GM21423 (cell line): ENCODE results near the gene SCIMP.
A peak's percentile ranks its signal among the peaks of the same experiment; 100 is the strongest.
"Not testable (repeated sequence)": the region's sequence is repeated elsewhere in the genome, so short reads cannot be mapped to it uniquely, and the experiment has no call there.

ENCODE experiments used
- ATAC-seq: cut with Tn5 transposase; IDR thresholded peaks from one replicate; pipeline ENCODE4 v1.9.1; 2021; ENCODE audit warnings: mild to moderate bottlenecking, moderate library complexity; ENCODE audit not compliant: unreplicated experiment

SCIMP gene

GRCh38 chr17:5238333-5238732, 3.7 kb upstream of the SCIMP start:
- ATAC-seq: no peak

DNA sequence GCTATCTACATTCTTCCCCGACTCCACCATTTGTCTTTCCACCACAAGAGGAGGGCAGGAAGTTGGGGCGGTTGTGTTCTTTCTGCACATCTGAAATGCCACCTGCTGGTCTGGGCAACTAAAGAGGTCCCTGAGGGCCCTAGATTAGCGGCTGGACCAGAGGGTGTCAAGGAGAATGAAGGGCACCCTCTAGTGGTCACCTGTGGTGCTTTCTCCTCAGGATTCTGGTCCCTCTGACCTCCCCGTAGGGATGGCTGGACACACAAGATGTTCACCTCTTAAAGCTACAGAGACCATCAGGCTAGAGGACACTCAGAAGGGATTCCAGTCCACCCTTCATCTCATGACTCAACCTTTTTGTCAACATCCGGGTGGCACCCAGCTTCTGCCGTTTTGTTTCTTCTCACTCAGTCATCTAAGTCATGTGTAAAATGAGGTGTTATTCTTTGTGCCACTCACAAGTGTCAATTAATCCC, 2.9 kb upstream of the SCIMP start:
- ATAC-seq: no peak

DNA sequence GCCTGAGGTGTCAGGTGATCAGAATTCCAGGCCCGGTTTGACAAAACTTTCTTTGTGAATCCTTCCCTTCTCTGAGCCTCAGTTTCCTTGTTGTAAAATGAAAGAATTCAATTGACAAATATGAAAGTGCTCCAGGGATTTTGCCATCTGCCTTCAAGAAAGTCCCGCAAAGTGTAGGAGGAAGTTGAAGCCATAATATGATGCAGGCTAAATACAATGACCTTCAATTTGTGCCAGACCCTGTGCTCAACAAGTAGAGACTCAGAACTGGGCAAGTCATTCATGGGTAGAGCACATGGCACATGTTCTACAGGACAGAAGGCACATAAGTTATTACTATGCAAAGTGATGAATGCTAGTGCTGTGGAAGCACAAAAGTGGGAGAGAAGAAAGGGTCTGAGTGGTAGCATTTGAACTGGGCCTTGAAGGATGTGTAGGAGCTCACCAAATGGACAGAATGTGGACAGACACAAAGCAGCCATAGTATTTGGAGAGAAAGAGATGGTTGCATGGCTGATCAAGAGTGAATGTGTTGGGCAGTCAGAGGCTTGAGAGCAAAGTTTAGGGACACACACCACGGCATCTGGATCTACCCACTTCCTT, 2.4 kb upstream of the SCIMP start:
- no peak for ATAC-seq

GRCh38 chr17:5233492-5233891, 1.2 kb downstream of the SCIMP start:
- not testable (repeated sequence) for ATAC-seq

DNA sequence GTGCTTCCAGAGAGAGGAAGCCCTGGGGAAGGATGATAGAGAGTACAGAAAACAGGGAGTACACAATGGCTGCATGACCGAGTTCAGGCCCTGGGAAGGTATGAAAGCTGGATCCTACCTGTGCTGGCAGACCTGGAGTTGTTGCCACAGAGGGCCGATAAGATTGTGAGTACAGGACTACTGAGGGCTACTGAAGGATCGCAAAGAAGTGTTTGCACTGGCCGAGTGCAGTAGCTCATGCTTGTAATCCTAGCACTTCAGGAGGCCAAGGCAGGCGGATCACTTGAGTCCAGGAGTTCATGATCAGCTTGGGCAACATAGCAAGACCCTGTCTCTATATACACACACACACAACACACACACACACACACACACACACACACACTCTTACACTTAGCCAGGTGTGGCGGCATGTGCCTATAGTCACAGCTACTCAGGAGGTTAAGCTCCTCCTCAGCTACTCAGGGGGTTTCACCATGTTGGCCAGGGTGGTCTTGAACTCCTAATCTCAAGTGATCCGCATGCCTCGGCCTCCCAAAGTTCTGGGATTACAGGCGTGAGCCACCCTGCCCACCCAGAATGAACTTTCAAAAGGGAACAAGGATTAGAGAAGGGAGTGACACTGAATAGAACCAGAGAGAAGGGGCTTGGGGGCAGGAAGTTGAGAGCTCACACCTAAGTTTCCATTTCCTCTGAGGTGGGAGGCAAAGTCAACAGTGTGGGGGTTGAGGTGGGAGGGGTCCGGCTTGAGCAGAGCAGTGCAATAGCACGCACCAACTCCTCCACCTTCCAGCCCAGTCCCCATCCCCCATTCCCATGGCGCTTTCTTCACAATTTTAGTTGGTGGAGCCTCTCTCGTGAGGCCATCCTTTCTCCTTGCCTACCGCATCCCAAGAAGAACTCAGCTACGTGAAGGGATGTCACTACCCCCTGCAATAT, 7.5 kb downstream of the SCIMP start:
- ATAC-seq: peak; percentile 40

GRCh38 chr17:5225668-5226457, 8.8 kb downstream of the SCIMP start:
- ATAC-seq: peak; percentile 42

DNA sequence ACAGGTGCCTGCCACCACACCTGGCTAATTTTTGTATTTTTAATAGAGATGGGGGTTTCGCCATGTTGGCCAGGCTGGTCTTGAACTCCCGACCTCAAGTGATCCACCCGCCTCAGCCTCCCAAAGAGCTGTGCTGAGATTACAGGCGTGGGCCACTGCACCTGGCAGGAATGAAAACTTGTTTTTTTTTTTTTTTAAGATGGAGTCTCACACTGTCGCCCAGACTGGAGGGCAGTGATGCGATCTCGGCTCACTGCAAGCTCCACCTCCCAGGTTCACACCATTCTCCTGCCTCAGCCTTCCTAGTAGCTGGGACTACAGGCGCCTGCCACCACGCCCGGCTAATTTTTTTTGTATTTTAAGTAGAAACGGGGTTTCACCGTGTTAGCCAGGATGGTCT, 12.7 kb downstream of the SCIMP start:
- ATAC-seq: not testable (repeated sequence)

GRCh38 chr17:5220074-5220473, 14.6 kb downstream of the SCIMP start:
- no peak for ATAC-seq

GRCh38 chr17:5219536-5219935, 15.1 kb downstream of the SCIMP start:
- no peak for ATAC-seq

DNA sequence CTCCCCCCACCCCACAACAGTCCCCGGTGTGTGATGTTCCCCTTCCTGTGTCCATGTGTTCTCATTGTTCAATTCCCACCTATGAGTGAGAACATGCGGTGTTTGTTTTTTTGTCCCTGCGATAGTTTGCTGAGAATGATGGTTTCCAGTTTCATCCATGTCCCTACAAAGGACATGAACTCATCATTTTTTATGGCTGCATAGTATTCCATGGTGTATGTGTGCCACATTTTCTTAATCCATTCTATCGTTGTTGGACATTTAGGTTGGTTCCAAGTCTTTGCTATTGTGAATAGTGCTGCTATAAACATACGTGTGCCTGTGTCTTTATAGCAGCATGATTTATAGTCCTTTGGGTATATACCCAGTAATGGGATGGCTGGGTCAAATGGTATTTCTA, 17.1 kb downstream of the SCIMP start:
- ATAC-seq: not testable (repeated sequence)

GRCh38 chr17:5211458-5211857, 23.2 kb downstream of the SCIMP start:
- ATAC-seq: no peak

DNA sequence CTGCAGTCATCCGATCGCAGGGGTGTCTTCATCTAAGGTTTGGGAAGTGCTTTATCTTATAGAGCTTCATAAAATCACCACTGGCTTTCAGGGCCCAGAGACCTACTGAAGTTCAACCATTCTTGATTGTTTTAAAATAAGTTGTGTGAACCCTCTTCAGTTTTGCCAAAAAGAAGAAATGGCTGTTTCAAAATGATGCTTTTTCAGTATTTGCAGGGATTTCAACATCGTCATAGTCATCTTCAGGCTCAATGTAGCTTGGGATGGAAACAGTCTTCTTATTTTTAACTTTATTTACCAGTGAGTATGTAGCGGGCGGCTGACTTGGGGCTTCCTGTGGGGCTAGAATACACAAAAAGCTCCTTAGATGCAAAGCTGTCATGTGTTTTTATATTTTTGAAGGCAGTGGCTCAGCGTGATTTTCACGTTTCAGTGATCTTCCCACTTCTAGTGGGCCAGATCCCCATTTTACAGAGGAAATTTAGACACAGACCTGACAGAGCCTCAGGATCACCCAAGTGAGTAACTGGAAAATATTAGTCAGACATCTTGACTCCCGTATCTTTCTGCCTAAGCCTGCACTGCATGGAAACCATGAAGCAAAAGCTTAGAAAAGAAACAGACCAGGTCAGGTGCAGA, 23.9 kb downstream of the SCIMP start:
- no peak for ATAC-seq

- no peak for ATAC-seq
Measured at GRCh38 chr17:5210091-5210490, 24.6 kb downstream of the SCIMP start.

- ATAC-seq: no peak
Measured at GRCh38 chr17:5209396-5209795, 25.3 kb downstream of the SCIMP start.

- ATAC-seq: no peak
Measured at GRCh38 chr17:5203908-5204294, 30.8 kb downstream of the SCIMP start.

DNA sequence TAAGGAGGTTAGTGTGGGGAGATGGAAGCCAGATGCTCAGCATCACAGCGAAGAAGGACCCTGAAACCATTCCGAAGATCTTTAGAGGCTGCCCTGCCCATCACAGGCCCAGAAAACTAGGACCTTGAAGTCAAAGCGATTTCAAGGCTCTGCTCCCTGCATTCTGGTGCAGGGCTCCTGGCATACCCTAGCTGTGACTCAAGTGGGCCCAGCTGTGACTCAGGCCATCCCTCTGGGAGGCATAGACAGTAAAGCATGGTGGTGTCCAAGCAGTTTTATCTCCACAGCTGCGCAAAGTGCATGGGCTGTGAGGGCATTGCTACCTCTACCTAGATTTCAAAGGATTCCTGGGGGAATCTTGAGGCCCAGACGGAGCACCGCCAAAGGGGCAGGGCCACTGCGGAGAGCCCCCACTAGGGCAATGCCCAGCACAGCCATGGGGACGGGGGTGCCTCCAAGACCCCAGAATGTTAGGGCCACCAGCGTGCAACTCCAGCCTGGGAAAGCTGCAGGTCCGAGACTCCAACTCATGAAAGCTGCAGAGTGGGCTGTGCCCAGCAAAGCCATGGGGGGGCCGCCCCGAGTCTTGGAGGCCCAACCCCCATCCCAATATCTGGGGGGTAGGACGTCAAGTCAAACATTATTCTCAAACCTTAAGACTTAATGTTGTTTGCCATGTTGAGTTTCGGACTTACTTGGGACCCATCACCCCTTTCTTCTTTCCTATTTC, 31.3 kb downstream of the SCIMP start:
- ATAC-seq: no peak

DNA sequence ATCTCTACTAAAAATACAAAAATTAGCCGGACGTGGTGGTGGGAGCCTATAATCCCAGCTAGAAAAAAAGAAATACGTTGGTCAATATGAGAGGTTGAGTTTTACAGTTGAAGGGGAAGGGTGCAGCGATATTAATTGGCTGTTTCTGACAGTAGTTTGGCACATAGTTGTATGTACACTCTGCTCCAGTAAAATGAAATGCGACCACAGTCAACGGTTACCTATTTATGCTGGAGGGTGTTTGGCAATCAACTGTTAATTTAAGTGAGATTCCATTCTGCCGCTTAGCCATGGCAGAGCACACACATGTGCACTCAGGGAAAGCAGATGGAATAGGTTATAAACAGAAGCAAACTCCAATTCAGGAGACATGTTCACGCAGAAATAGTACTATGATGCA, 33.6 kb downstream of the SCIMP start:
- ATAC-seq: no peak

DNA sequence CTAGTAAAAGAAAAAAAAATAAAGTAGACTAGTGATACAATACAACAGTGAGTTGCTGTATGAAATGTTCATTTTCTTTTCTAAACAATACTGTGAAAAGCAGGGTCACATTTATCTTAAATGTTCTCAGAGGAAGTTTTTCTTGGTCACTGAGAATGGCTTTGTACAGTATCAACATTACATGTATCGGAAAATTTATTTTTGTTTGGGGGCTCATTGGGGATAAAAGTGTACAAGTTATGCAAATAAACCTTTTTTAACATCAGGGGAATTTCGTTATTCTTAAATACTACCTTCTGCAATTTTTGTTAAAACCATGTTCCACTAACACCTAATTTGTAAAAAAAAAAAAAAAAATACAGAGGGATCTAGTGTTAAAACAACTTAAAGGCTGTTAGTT, 34.3 kb downstream of the SCIMP start:
- no peak for ATAC-seq

DNA sequence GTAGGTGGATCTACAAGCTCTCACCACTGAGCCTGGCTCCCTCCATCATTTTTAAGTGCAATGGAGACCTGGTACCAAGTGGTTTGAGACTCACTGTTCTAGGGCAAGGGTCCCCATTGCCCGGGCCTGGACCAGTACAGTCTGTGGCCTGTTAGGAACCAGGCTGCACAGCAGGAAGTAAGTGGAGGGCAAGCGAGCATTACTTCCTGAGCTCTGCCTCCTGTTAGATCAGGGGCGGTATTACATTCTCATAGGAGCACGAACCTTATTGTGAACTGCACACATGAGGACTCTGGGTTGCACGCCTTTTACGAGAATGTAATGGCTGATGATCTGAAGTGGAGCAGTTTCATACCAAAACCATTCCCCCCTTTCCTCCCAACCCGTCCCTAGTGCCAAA, 36.2 kb downstream of the SCIMP start:
- ATAC-seq: no peak

DNA sequence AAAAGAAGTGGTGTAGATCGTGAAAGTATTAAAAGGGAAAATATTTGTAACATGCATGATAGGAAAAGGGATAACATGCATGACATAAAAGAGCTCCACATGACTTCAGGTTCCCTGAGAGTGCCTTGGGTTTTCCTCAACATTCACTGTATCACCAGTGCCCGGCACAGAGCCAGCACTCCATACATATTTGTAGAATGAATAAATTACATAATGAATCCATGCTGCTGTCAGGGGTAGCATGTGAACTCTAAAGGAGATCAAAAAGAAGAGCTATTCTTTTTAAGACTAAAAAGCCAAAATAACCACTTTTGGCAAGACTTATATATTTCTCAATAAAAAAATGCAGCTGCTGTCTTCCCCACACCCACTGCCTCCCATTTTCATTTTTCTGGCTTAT, 40.3 kb downstream of the SCIMP start:
- no peak for ATAC-seq
